GM19193 (cell line): ENCODE measurements around the gene SOX3.

Experiments used
- POLR2A ChIP-seq: IDR thresholded peaks from 4 replicates; pipeline ENCODE4 v1.6.1; 2011; ENCODE audit not compliant: insufficient read depth, insufficient read length; ENCODE audit errors: extremely low read depth

The SOX3 gene

GRCh38 chrX:140503714-140504351 lies 1.0 kb downstream of the SOX3 start:
- TF ChIP-seq POLR2A = no peak

GRCh38 chrX:140503238-140503601 lies 1.6 kb downstream of the SOX3 start:
- TF ChIP-seq POLR2A = no peak

GRCh38 chrX:140502491-140503237 lies 2.2 kb downstream of the SOX3 start:
- TF ChIP-seq POLR2A = no peak

- no peak for TF ChIP-seq POLR2A
These were observed 2.9 kb downstream of the SOX3 start for GRCh38 chrX:140501940-140502468.

- TF ChIP-seq POLR2A = no peak
These were observed 3.5 kb downstream of the SOX3 start for GRCh38 chrX:140501321-140501720.

GRCh38 chrX:140500441-140500840 lies 4.4 kb downstream of the SOX3 start:
- TF ChIP-seq POLR2A = no peak

GRCh38 chrX:140495739-140496138 lies 9.1 kb downstream of the SOX3 start:
- TF ChIP-seq POLR2A = no peak

GRCh38 chrX:140492066-140492994 lies 12.5 kb downstream of the SOX3 start:
- TF ChIP-seq POLR2A = no peak

- no peak for TF ChIP-seq POLR2A
These were observed 24.1 kb downstream of the SOX3 start for GRCh38 chrX:140480765-140481164.

- no peak for TF ChIP-seq POLR2A
These were observed 26.9 kb downstream of the SOX3 start for GRCh38 chrX:140477987-140478386.

GRCh38 chrX:140475025-140475424 lies 29.8 kb downstream of the SOX3 start:
- no peak for TF ChIP-seq POLR2A

- no peak for TF ChIP-seq POLR2A
These were observed 37.7 kb downstream of the SOX3 start for GRCh38 chrX:140467211-140467610.
